ENCODE data around the gene MCFD2. TPM values are rescaled to one million over a fixed set of nuclear protein-coding genes. Genes with fewer than 3 reads are reported as not detected.

The MCFD2 gene
- total RNA-seq, 1 experiment from 2014 or later = 84.9 TPM

DNA sequence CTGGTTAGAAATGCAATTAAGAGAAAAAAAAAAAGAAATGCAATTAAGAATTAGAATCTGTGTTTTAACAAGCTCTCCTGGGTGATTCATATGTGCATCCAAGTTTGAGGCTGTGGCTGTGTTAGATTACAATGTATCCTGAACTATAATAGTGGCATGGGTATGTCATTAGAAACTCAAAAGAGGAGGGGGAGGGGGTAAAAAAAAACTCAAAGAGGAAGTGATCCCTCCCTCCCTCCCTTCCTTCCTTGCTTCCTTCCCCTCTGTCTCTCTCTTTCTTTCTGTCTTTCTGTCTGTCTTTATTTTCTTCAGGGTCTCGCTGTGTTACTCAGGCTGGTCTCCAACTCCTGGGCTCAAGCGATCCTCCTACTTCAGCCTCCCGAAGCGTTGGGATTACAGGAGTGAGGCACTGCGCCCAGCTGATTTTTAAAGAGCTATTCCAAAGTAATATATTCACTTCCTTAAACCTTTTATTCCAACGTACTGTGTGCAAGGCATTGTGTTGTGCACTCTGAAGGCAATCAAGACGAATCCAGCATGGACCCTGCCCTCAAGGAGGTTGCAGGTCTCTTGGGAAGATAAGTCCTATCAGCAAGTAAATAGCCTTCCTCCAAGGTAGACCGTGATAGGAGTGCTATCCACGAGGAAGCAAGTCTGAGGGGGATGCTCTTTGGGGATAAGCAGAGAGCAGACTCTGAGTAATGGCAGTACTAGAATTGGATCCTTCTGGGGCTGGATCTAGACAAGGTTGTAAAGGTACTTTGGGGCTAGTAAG lies 35.9 kb upstream of the MCFD2 start:
- Histone ChIP-seq H3K27ac (ENCODE audit: low read length) (no peak overlapping the region), H3K4me1 (ENCODE audit: control insufficient read depth, insufficient read depth, low read length) (peaks cover 9% of the 10 kb centered on the region), H3K27me3 (ENCODE audit: control insufficient read depth, insufficient read depth, low read length) (no peaks in the 10 kb centered on the region), H3K9me3 (ENCODE audit: control insufficient read depth, insufficient read depth, low read depth, low read length) (no peaks in the 10 kb centered on the region), H3K4me3 (ENCODE audit: low read depth in 2 of 2, low read length in 2 of 2) (no peak overlapping the region), H3K36me3 (ENCODE audit: control insufficient read depth, insufficient read depth, low read length) (no peaks in the 10 kb centered on the region)
- ChIA-PET CTCF (no interaction called here), POLR2A (interaction anchor here (0.6 kb wide), 1 partner anchor 437 kb away, joined by 5 read pairs; no protein-coding TSS in a partner anchor)
- no peak for DNase-seq (ENCODE audit: low read depth, low spot score)
- BruUV-seq (replicated peaks) = no TSS peak
- in situ Hi-C loops (cut with HindIII; ENCODE audit: low pct_unique_long_range_greater_than_20kb, low sequenced_read_pairs) = no loop called here
- ATAC-seq = no peak
- TF ChIP-seq, protein P1, sequence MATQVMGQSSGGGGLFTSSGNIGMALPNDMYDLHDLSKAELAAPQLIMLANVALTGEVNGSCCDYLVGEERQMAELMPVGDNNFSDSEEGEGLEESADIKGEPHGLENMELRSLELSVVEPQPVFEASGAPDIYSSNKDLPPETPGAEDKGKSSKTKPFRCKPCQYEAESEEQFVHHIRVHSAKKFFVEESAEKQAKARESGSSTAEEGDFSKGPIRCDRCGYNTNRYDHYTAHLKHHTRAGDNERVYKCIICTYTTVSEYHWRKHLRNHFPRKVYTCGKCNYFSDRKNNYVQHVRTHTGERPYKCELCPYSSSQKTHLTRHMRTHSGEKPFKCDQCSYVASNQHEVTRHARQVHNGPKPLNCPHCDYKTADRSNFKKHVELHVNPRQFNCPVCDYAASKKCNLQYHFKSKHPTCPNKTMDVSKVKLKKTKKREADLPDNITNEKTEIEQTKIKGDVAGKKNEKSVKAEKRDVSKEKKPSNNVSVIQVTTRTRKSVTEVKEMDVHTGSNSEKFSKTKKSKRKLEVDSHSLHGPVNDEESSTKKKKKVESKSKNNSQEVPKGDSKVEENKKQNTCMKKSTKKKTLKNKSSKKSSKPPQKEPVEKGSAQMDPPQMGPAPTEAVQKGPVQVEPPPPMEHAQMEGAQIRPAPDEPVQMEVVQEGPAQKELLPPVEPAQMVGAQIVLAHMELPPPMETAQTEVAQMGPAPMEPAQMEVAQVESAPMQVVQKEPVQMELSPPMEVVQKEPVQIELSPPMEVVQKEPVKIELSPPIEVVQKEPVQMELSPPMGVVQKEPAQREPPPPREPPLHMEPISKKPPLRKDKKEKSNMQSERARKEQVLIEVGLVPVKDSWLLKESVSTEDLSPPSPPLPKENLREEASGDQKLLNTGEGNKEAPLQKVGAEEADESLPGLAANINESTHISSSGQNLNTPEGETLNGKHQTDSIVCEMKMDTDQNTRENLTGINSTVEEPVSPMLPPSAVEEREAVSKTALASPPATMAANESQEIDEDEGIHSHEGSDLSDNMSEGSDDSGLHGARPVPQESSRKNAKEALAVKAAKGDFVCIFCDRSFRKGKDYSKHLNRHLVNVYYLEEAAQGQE (IDR thresholded peaks at IDR 0.05; ENCODE audit: insufficient read depth in 1 of 2, low read depth in 2 of 2, low read length in 1 of 2) = no peak
- TF ChIP-seq SIN3A (IDR thresholded peaks at IDR 0.05; ENCODE audit: borderline replicate concordance, insufficient read depth, low read depth, low read length) (no peak), POLR2AphosphoS5 (IDR thresholded peaks at IDR 0.05; ENCODE audit: low read depth, low read length) (no peak), TCF7L2 (IDR thresholded peaks at IDR 0.05; ENCODE audit: low read depth, low read length) (no peak)
- TF ChIP-seq, protein P2, sequence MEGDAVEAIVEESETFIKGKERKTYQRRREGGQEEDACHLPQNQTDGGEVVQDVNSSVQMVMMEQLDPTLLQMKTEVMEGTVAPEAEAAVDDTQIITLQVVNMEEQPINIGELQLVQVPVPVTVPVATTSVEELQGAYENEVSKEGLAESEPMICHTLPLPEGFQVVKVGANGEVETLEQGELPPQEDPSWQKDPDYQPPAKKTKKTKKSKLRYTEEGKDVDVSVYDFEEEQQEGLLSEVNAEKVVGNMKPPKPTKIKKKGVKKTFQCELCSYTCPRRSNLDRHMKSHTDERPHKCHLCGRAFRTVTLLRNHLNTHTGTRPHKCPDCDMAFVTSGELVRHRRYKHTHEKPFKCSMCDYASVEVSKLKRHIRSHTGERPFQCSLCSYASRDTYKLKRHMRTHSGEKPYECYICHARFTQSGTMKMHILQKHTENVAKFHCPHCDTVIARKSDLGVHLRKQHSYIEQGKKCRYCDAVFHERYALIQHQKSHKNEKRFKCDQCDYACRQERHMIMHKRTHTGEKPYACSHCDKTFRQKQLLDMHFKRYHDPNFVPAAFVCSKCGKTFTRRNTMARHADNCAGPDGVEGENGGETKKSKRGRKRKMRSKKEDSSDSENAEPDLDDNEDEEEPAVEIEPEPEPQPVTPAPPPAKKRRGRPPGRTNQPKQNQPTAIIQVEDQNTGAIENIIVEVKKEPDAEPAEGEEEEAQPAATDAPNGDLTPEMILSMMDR (IDR thresholded peaks at IDR 0.05) = no peak
- intact Hi-C loops (cut with micrococcal nuclease; ENCODE audit: unreplicated experiment) = no loop called here

DNA sequence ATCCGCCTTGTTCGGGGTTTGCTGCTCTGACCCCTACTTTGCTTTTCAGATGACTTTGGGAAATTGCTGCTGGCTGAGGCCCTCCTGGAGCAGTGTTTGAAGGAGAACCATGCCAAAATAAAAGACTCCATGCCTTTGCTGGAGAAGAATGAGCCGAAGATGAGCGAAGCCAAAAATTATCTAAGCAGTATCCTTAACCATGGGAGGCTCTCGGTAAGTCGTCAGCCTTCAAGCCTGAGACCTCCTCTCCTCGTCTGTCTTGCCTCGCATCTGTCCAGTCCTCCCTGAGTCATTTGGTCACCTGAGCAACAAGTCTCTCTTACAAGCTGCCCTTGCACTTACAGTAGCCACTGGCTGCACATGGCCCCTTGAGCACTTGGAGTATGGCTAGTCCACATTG lies 34.7 kb upstream of the MCFD2 start:
- no peak for TF ChIP-seq POLR2AphosphoS5 (IDR thresholded peaks at IDR 0.05; ENCODE audit: low read depth, low read length)
- TF ChIP-seq, protein P1 (IDR thresholded peaks at IDR 0.05; ENCODE audit: insufficient read depth in 1 of 2, low read depth in 2 of 2, low read length in 1 of 2) = no peak
- TF ChIP-seq, protein P2 (IDR thresholded peaks at IDR 0.05) = no peak
- TF ChIP-seq SIN3A (IDR thresholded peaks at IDR 0.05; ENCODE audit: borderline replicate concordance, insufficient read depth, low read depth, low read length) = no peak
- TF ChIP-seq TCF7L2 (IDR thresholded peaks at IDR 0.05; ENCODE audit: low read depth, low read length) = no peak
- Histone ChIP-seq H3K27me3 (ENCODE audit: control insufficient read depth, insufficient read depth, low read length) (no peaks in the 10 kb centered on the region), H3K27ac (ENCODE audit: low read length) (no peak overlapping the region), H3K4me1 (ENCODE audit: control insufficient read depth, insufficient read depth, low read length) (peaks cover 8% of the 10 kb centered on the region), H3K9me3 (ENCODE audit: control insufficient read depth, insufficient read depth, low read depth, low read length) (no peaks in the 10 kb centered on the region), H3K4me3 (ENCODE audit: low read depth in 2 of 2, low read length in 2 of 2) (no peak overlapping the region), H3K36me3 (ENCODE audit: control insufficient read depth, insufficient read depth, low read length) (no peaks in the 10 kb centered on the region)
- in situ Hi-C loops (cut with HindIII; ENCODE audit: low pct_unique_long_range_greater_than_20kb, low sequenced_read_pairs) = no loop called here
- ATAC-seq (no peak), DNase-seq (ENCODE audit: low read depth, low spot score) (no peak)
- BruUV-seq (replicated peaks) = no TSS peak
- ChIA-PET POLR2A (no interaction called here), CTCF (no interaction called here)
- intact Hi-C loops (cut with micrococcal nuclease; ENCODE audit: unreplicated experiment) = no loop called here
